CD4-positive, alpha-beta T cell treated with Interleukin-4 for 1 hour (primary cell): ENCODE measurements around the gene PRKCB.

ENCODE experiments used
- DNase-seq, 2 donors: peaks; one replicate each; pipeline ENCODE4 v3.0.0-alpha.2; 2020 to 2022

Gene PRKCB

DNA sequence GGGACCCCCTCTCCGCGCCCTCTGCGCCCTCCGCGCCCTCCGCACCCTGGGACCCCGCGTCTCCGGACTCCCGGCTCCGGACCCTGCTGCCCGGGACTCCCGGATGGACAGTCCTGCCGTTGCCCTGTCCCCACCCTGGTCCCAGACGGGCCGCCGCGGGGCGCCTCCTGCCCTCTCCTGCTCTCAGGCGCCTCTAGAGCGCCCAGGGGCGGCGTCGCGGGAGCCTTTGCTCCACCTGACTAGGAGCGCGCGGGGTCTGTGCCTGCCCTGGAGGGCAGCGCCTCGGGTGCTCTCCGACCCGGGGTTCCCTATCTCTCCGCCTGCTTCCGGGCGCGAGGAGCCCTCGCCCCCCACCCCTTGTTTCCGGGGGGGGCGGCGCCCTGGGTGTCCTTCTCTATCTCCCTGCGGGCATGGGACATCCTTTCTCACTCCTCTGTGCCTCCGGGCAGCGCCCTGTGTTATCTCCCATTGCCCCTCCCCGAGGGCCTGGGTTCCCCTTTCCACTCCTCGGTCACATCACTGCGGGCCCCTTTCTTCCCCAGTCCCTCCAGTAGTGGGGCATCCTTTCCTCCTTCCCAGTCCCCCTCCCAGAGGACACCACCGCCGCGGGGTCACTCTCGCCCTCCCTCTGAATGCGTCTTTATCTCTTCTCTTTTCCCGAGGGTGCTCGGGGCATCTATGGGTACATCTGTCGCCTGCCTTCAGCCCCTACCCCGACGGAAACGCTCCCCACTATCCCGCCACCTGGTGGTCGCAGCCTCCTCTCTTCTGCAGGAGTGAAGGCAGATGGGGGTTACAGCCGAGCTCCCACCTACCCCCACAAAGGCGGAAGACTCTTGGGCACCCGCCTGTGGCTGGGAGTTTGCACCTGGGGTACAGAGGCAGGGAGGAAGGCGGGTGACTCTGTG lies 875 bp downstream of the PRKCB start:
- peak; percentile 64 to 68 for DNase-seq

DNA sequence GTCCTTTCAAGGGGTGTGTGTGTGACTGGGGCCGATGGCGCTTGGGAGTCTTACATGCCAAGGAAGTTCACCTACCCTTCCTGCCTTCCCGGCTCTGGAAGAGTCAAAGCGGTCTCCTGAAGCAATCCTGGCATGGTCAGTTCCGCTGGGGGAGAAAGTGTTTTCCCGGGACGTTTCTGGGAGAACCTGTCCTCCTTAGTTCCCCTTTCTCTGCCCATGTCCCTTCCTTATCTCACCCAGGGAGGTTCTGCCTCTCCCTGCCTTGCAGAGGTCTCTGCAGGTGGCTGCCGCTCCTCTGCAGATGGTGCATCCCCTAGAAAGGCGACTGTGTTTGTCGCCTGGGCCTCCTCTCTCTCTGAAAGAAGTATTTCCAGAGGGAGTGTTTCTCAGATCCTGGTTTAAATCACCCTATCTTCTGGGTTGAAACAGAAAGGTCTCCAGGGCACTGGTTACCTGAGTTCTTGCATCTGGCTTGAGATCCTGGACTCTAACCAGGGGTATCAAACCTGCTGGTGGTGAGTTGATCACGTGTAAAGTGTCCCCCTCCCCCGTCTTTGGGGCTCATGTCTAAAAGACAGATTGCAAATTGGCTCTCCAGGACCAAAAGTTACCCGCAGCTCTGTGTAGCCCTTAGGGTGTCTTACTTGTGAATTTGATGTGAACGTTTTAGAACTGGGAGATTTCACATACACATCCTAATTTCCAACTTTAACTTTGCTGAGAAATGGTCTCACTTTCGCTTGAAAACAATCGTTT lies 1.9 kb downstream of the PRKCB start:
- DNase-seq = no peak

GRCh38 chr16:23838485-23839142 lies 2.8 kb downstream of the PRKCB start:
- no peak for DNase-seq

DNA sequence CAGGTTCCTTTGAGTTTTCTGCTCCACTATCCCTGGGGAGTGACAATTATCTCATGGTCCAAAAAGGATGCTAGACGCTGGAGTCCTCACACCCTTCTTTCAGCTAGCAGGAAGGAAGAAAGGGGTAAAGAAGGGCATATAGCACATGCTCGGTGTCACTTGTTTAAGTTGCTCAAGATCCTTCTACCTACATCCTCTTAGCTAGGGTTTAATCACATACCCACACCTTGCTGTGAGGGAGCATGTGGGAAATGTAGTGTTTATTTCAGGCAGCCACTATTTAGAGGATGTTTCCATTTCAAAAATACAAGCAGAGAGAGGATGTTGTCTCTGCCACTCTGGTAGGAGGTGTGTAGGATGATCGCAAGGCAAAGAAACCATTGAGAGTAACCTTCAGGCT lies 4.5 kb downstream of the PRKCB start:
- peak in 1 of 2 donors; percentile 24 for DNase-seq

- no peak for DNase-seq
Measured at GRCh38 chr16:23842137-23842600, 6.4 kb downstream of the PRKCB start.

DNA sequence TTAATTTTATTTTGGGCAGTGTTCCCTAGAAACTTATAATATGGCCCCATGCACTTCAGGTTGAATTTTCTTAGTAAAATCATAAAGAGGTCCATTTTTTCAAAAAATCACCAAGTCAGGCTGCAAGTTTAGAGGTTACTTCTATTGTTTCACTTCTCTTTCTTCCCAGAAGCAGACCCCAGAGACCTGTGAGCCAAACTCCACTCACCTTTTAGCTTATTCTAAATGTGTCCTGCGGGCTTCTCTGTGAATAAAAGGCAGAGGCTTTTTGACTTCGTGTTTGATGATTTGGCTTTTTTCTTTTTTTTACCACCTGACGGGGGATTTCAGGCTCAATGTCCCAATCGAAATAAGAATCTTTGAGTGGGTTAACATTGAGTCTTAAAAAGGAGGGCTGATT lies 7.4 kb downstream of the PRKCB start:
- no peak for DNase-seq

GRCh38 chr16:23847251-23847650 lies 11.5 kb downstream of the PRKCB start:
- DNase-seq = no peak

- peak; percentile 60 to 65 for DNase-seq
Measured at GRCh38 chr16:23847948-23848347, 12.2 kb downstream of the PRKCB start.

GRCh38 chr16:23848958-23849357 lies 13.2 kb downstream of the PRKCB start:
- no peak for DNase-seq

DNA sequence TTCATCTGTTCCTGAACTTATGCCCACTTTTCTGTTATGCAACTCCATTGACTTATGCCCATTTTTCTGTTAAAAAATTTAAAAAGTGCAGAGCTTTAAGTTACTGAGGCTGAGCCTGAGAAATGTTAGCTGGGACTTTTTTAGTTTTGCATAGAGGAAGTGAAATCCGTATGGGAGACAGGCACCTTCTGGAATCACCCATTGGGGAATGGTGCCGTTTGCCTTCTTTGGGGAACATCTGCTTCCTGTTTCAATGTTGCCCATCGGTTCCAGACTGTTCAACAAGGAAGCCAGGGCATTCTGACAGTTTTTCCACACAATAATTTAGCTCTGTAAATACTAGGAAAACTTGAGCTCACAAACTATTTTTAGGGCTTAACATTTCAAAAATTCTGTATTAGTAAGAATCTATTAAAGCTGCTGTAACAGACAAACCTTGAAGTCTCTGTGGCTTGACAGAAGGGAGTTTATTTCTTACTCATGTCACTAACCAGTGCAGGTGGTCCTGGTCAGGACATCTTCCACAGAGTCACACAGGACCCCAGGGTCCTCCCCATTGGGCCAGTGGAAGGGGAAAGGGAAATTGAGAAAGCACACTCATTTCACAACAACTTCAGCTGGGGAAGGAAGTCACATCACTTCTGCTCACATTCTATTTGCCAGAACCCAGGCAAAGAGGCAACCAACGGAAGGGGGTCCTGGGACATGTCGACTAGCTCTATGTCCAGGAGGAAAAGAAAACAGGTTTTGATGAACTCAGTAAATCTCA lies 17.2 kb downstream of the PRKCB start:
- no peak for DNase-seq

GRCh38 chr16:23855010-23855409 lies 19.2 kb downstream of the PRKCB start:
- DNase-seq = peak in 1 of 2 donors; percentile 20

- no peak for DNase-seq
Measured at GRCh38 chr16:23856251-23856709, 20.5 kb downstream of the PRKCB start.

DNA sequence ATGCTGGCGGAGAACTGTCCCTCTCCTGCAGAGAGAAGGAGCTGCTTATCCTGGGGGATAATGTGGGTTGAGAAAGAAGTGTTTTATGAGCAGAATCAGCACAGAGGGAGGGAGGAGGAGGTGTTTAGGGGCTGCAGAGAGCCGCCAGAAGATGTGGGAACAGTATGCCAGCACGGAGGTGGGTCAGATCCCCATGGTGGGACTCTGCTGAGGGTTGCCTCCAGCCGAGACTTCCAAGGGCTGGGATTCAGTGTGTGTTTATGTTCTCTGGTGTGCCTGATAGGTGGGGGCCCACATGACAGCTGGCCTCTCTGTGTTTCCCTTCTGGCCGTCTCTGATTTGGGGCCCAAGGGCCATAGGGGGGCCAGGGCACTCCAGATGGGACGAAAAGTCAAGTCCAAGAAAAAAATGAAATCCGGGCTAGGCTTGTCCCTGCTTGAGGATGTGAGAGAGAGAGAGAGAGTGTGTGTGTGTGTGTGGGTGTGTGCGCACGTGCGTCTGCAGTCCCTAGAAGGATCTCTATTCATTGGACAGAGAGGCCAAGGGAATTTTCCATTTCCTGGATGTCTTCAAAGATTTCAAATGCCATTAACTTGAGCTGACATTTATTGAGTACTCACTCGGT lies 21.6 kb downstream of the PRKCB start:
- DNase-seq = no peak

DNA sequence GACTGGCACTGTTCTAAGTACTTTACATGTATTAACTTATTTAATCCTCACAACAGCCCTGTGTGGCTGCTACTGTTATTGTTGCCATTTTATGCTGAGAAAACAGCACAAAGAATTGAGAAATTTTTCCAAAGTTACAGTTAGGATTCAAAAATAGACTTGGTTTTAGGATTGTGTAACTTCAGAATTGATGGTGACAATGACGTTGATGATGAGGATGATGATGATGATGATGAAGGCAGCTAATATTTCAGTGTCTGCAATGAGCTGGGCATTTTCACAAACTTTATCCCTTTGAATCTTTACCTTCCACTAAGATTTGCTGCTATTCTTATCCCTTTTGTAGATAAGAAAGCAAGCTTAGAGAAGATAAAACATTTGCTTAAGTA lies 22.1 kb downstream of the PRKCB start:
- no peak for DNase-seq

DNA sequence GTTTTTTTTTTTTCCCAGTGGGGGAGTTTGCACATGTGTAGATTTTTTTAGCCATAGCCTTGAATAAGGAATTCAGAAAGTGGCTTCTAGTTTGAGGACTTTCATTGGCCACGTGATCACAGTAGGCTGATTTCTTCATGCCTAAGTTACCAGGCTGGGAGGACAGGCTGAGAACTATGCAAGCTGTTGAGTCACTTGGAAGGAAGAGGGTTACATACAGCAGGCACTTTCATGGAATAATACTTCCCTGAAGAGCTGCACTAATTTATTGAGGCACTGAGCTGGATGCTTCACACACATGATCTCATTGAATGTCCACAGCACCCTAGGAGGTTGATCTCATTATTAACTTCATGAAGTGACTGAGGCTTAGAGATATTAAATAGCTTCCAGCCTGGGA lies 22.8 kb downstream of the PRKCB start:
- DNase-seq = peak in 1 of 2 donors; percentile 40

- no peak for DNase-seq
Measured at GRCh38 chr16:23859713-23860269, 24.0 kb downstream of the PRKCB start.

GRCh38 chr16:23861874-23862273 lies 26.1 kb downstream of the PRKCB start:
- DNase-seq = no peak

- no peak for DNase-seq
Measured at GRCh38 chr16:23862556-23862955, 26.8 kb downstream of the PRKCB start.

DNA sequence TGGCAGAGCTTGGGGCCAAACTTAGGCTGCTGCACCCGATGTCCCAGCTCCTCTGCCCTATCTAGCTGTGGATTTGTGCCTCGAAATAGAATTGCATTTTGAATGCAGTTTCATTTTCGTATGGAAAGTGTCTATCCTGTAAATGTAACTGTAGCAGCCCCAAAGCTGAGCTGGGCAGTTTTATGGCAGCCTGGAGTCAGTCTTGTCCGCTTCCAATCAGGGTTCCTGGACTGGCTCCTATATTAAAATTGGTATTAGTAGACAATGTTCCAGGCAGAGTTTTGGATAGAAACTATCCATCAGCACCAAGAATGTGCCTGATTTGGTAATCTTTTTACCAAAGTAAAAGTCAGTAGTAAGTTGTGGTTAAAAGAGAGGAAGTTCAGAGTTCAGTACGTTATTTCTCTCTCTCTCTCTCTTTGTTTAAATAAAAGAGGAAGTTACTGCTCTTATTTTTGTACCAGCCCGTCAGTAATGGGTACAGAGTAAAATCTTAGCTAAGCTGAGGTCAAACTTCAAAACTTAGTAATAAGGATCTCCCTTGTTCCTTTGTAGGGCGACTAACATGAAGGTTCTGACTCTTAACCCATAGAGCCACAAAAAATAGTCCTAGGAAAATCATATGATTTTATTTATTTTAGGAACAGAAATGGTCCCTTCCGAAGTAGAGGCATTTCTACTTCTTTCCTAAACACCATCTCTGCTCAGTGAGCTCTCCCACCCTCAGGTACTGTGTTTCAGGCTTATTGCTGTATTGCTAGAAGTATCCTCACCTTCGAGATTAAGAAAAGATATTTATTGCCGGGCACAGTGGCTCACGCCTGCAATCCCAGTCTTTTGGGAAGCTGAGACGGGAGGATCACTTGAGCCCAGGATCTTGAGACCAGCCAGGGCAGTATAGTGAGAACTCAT lies 28.0 kb downstream of the PRKCB start:
- DNase-seq = peak in 1 of 2 donors; percentile 60

GRCh38 chr16:23865853-23866252 lies 30.1 kb downstream of the PRKCB start:
- no peak for DNase-seq

DNA sequence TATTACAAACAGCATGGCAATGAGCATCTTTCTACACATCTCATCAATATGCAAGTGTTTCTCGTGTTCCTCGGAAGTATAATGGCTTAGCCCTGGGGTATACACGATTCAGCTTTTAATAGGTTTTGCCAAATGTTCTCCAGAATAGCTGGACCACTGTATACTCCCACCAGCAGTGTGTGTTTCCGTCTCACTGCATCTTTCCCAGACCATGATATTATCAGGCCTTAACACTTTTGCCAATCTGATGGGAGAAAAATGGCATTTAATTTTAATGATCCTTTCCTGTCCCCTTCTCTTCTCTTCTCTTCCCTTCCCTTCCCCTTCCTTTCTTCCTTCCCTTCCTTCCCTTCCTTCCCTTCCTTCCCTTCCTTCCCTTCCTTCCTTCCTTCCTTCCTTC lies 30.8 kb downstream of the PRKCB start:
- no peak for DNase-seq
